CD14-positive monocyte (primary cell): Measurements from ENCODE around the gene LYZL1. TPM values are rescaled to one million over a fixed set of nuclear protein-coding genes. Genes with fewer than 3 reads are reported as not detected.

Experiments
- DNase-seq, 3 donors: peaks; one replicate each; pipeline ENCODE4 v3.0.0-alpha.2; 2011 to 2022
- H2AFZ ChIP-seq: 2 replicates; pipeline ENCODE4 v1.6.0; 2012; ENCODE audit warnings: mild to moderate bottlenecking, low read depth, low read length, inconsistent platforms; ENCODE audit not compliant: insufficient read depth, poor library complexity, severe bottlenecking
- H3K27ac ChIP-seq, 2 donors: 1 replicate in 1 of 2; 2 replicates in 1 of 2; pipeline ENCODE4 v1.5.1; 2012 to 2013; ENCODE audit warnings: low read length in 2 of 2, control low read depth in 1 of 2, inconsistent platforms in 1 of 2, low read depth in 1 of 2, mild to moderate bottlenecking in 1 of 2
- H3K27me3 ChIP-seq, 2 donors: one replicate each; pipeline versions ENCODE4 v1.6.0 to v1.6.1; 2011 to 2013; ENCODE audit warnings: low read length in 2 of 2; ENCODE audit not compliant: control insufficient read depth in 2 of 2, insufficient read depth in 2 of 2
- H3K36me3 ChIP-seq, 2 donors: replicated peaks in 1 of 2; 1 replicate in 1 of 2; 2 replicates in 1 of 2; pipeline versions ENCODE4 v1.5.1 to v1.6.1; 2012 to 2013; ENCODE audit warnings: low read length in 2 of 2, control low read depth in 1 of 2, inconsistent platforms in 1 of 2, mild to moderate bottlenecking in 1 of 2; ENCODE audit not compliant: insufficient read depth in 2 of 2, control insufficient read depth in 1 of 2
- H3K4me1 ChIP-seq, 2 donors: 1 replicate in 1 of 2; 2 replicates in 1 of 2; pipeline versions ENCODE4 v1.5.1 to v1.6.1; 2012 to 2013; ENCODE audit warnings: low read length in 2 of 2, control low read depth in 1 of 2, inconsistent platforms in 1 of 2, mild to moderate bottlenecking in 1 of 2, moderate library complexity in 1 of 2; ENCODE audit not compliant: insufficient read depth in 2 of 2, control insufficient read depth in 1 of 2
- H3K4me2 ChIP-seq: replicated peaks from 2 replicates; pipeline ENCODE3; 2012; ENCODE audit warnings: low read length, moderate library complexity, mild to moderate bottlenecking; ENCODE audit not compliant: poor library complexity, severe bottlenecking; ENCODE audit errors: extremely low read depth
- H3K4me3 ChIP-seq, 3 experiments: fragments of 200-600 bp in 1 of 3; sonication (generic) in 1 of 3; replicated peaks in 1 of 3; 1 replicate in 2 of 3; 2 replicates in 1 of 3; pipeline ENCODE4 v1.5.1; 2011 to 2013; ENCODE audit warnings: low read length in 3 of 3, mild to moderate bottlenecking in 3 of 3, control low read depth in 2 of 3, low read depth in 2 of 3, inconsistent platforms in 1 of 3, moderate library complexity in 1 of 3
- H3K79me2 ChIP-seq: 2 replicates; pipeline ENCODE4 v1.6.0; 2012; ENCODE audit warnings: mild to moderate bottlenecking, control low read depth, inconsistent platforms, low read length, moderate library complexity; ENCODE audit not compliant: insufficient read depth
- H3K9ac ChIP-seq: 2 replicates; pipeline ENCODE4 v1.6.0; 2017; ENCODE audit warnings: low read length, mild to moderate bottlenecking; ENCODE audit not compliant: insufficient read depth, poor library complexity, severe bottlenecking
- H3K9me3 ChIP-seq, 2 donors: replicated peaks in 1 of 2; 1 replicate in 1 of 2; 2 replicates in 1 of 2; pipeline versions ENCODE4 v1.5.1 to v1.6.1; 2012 to 2013; ENCODE audit warnings: low read length in 2 of 2, control low read depth in 1 of 2; ENCODE audit not compliant: control insufficient read depth in 1 of 2, insufficient read depth in 1 of 2
- H4K20me1 ChIP-seq: 2 replicates; pipeline ENCODE4 v1.6.0; 2012; ENCODE audit warnings: mild to moderate bottlenecking, low read length, control low read depth, moderate library complexity; ENCODE audit not compliant: insufficient read depth
- H3K27ac Mint-ChIP-seq, 7 donors: one replicate each; pipeline ENCODE4 v1.8.0; 2020; ENCODE audit warnings: mild to moderate bottlenecking in 7 of 7, mixed read lengths in 7 of 7, moderate library complexity in 6 of 7, inconsistent platforms in 2 of 7
- H3K27me3 Mint-ChIP-seq, 3 donors: one replicate each; pipeline ENCODE4 v1.8.0; 2021 to 2022; ENCODE audit warnings: low read depth in 3 of 3, mild to moderate bottlenecking in 3 of 3, mixed read lengths in 3 of 3, moderate library complexity in 3 of 3, inconsistent platforms in 1 of 3
- H3K36me3 Mint-ChIP-seq, 2 donors: one replicate each; pipeline ENCODE4 v1.8.0; 2020; ENCODE audit warnings: mixed read lengths in 2 of 2, inconsistent platforms in 1 of 2, mild to moderate bottlenecking in 1 of 2
- H3K4me1 Mint-ChIP-seq: one replicate; pipeline ENCODE4 v1.8.0; 2020; ENCODE audit warnings: mild to moderate bottlenecking, mixed read lengths
- H3K4me3 Mint-ChIP-seq, 2 donors: one replicate each; pipeline ENCODE4 v1.8.0; 2020; ENCODE audit warnings: mild to moderate bottlenecking in 2 of 2, mixed read lengths in 2 of 2, moderate library complexity in 1 of 2
- H3K9me3 Mint-ChIP-seq, 7 donors: one replicate each; pipeline ENCODE4 v1.8.0; 2020 to 2022; ENCODE audit warnings: mixed read lengths in 7 of 7, mild to moderate bottlenecking in 6 of 7, moderate library complexity in 6 of 7, inconsistent platforms in 2 of 7
- WGBS: methylation state at CpG from one replicate; pipeline ENCODE4 v1.1.5; 2013; ENCODE audit warnings: missing lambda C conversion rate; ENCODE audit not compliant: insufficient coverage; 5-methylcytosine and 5-hydroxymethylcytosine counted together
- intact Hi-C, 2 donors: fragments of 100-400 bp; cut with micrococcal nuclease; formaldehyde crosslinking; loops; one replicate each; pipeline versions ENCODE4 v1.15.0 to v1.15.1; 2023
- polyA plus RNA-seq, 3 donors: library from polyadenylated mRNA; depleted of rRNA in 1 of 3; unstranded in 2 of 3; stranded (reverse) in 1 of 3; fragments of 300-500 nt in 2 of 3; fragments of >200 nt in 1 of 3; fragmentation: Illumina TruSeq in 2 of 3; gene quantifications; 1 replicate in 2 of 3; 2 replicates in 1 of 3; pipeline ENCODE4 v1.2.3, GENCODE V29; 2012 to 2021
- TF ChIP-seq, protein P1 (sequence below): fragments of 200-600 bp; IDR thresholded peaks from one replicate; pipeline ENCODE4 v1.8.0; 2022; ENCODE audit warnings: antibody characterized with exemption, mild to moderate bottlenecking

Gene LYZL1
- polyA plus RNA-seq, 3 donors, result not detected

DNA sequence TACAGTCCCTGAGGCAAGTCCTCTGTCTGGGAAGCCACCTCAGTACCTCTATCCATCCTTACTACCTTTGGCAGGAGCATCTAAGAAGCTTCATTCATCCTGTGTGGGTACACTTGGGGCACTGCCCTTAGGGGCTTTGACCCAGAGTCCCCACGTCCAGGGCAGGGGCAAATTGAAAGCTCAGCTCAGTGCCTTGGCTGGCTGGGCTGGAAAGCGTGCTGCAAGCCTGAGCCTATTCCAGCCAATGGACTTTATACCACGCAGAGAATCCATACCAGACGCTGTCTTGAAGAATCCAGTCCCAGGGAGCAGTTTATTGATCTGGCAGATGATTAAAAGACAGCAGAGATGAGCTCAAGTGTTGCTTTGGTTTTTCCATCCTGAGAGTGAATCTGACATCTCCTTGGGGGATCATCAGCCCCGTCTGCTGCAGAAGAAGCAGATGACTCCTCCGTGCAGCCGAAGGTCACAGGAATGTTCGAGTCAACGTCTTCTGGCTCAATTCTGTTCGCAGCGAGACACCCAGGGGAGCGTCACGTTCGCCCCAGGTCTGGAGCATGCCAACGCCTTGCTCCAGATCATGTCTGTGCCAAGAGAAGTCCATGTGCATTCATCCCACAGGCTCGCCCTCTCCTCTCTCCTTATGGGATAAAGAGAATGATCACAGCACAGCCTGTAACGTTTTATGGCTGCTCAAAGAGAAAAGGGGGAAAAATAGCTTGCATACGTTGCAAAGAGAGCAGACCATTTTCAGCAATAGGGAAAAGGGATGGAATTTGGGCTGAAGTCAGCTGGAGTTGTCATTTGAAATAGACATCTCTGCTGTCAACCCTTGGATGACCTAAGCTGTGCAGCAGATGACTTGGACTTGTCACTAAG lies 35.8 kb upstream of the LYZL1 start:
- H3K4me3 ChIP-seq, result no peak overlapping the region
- Mint-ChIP-seq H3K4me1 (peaks cover 21% of the 10 kb centered on the region), H3K4me3 (no peak overlapping the region), H3K27me3 (peaks cover 13 to 29% (median 22%) of the 10 kb centered on the region in 3 donors), H3K27ac (no peak overlapping the region), H3K9me3 (peaks cover 0 to 4% (median 0%) of the 10 kb centered on the region in 7 donors), H3K36me3 (no peaks in the 10 kb centered on the region)
- H3K27me3 ChIP-seq, result peaks cover 0 to 3% of the 10 kb centered on the region in 2 donors
- intact Hi-C loops, result no loop called here
- no peak overlapping the region for H3K27ac ChIP-seq
- H3K79me2 ChIP-seq, result no peaks in the 10 kb centered on the region
- H3K9ac ChIP-seq, result no peak overlapping the region
- H2AFZ ChIP-seq, result no peak overlapping the region
- no peaks in the 10 kb centered on the region for H4K20me1 ChIP-seq
- peaks cover 5 to 7% of the 10 kb centered on the region in 2 donors for H3K4me1 ChIP-seq
- TF ChIP-seq, protein P1, sequence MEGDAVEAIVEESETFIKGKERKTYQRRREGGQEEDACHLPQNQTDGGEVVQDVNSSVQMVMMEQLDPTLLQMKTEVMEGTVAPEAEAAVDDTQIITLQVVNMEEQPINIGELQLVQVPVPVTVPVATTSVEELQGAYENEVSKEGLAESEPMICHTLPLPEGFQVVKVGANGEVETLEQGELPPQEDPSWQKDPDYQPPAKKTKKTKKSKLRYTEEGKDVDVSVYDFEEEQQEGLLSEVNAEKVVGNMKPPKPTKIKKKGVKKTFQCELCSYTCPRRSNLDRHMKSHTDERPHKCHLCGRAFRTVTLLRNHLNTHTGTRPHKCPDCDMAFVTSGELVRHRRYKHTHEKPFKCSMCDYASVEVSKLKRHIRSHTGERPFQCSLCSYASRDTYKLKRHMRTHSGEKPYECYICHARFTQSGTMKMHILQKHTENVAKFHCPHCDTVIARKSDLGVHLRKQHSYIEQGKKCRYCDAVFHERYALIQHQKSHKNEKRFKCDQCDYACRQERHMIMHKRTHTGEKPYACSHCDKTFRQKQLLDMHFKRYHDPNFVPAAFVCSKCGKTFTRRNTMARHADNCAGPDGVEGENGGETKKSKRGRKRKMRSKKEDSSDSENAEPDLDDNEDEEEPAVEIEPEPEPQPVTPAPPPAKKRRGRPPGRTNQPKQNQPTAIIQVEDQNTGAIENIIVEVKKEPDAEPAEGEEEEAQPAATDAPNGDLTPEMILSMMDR, result no peak
- no peak overlapping the region for H3K4me2 ChIP-seq
- 90% methylated on average over 15 of the region's 18 CpGs for WGBS
- no peaks in the 10 kb centered on the region for H3K9me3 ChIP-seq
- no peak for DNase-seq
- H3K36me3 ChIP-seq, result no peaks in the 10 kb centered on the region

DNA sequence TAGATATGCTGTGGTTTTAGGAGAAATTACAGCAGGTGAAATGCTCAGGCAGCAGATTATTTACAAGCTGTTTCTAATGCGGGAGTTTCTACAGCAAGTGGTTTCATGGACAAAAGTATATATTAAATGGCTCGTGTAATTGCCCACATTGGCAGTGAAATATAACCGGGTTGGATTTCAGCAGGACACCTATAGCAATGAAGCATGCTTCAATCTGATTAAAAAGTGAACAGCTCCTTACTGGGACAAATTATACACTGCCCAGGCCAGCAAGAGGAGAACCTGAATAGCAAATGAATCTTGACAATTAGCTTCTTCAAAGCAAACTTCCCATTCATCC lies 35.2 kb upstream of the LYZL1 start:
- intact Hi-C loops, result no loop called here
- H3K4me1 Mint-ChIP-seq, result peaks cover 21% of the 10 kb centered on the region

More for the DNA sequence above, 35.2 kb upstream of the LYZL1 start:
- TF ChIP-seq, protein P1, result no peak
- H3K79me2 ChIP-seq, result no peaks in the 10 kb centered on the region
- H2AFZ ChIP-seq, result no peak overlapping the region
- peaks cover 13 to 27% (median 20%) of the 10 kb centered on the region in 3 donors for H3K27me3 Mint-ChIP-seq
- H3K4me3 ChIP-seq, result no peak overlapping the region
- peaks cover 5 to 7% of the 10 kb centered on the region in 2 donors for H3K4me1 ChIP-seq
- H3K27me3 ChIP-seq, result peaks cover 0 to 3% of the 10 kb centered on the region in 2 donors
- WGBS, result 100% methylated on average over 2 of the region's 3 CpGs
- H3K27ac ChIP-seq, result no peak overlapping the region
- H3K36me3 Mint-ChIP-seq, result no peaks in the 10 kb centered on the region
- peaks cover 0 to 4% (median 0%) of the 10 kb centered on the region in 7 donors for H3K9me3 Mint-ChIP-seq
- DNase-seq, result no peak
- no peak overlapping the region for H3K27ac Mint-ChIP-seq
- no peak overlapping the region for H3K9ac ChIP-seq
- H3K4me3 Mint-ChIP-seq, result no peak overlapping the region
- no peaks in the 10 kb centered on the region for H3K9me3 ChIP-seq
- no peaks in the 10 kb centered on the region for H3K36me3 ChIP-seq
- H4K20me1 ChIP-seq, result no peaks in the 10 kb centered on the region
- H3K4me2 ChIP-seq, result no peak overlapping the region
